Prostate gland (tissue), 2 donors: ENCODE data around the gene LHPP. TPM values are rescaled to one million over a fixed set of nuclear protein-coding genes. Genes with fewer than 3 reads are reported as not detected.

ENCODE experiments used
- DNase-seq: peaks from one replicate; pipeline ENCODE4 v3.0.0-alpha.2; 2019; ENCODE audit warnings: low spot score
- H3K27ac ChIP-seq, 2 donors: fragments of 200-600 bp; sonication (generic); 2 replicates each; pipeline ENCODE4 v1.5.1; 2017 to 2019
- H3K27me3 ChIP-seq: fragments of 200-600 bp; sonication (generic); replicated peaks from 2 replicates; pipeline ENCODE4 v1.5.1; 2019; ENCODE audit not compliant: insufficient read depth
- H3K36me3 ChIP-seq, 2 donors: fragments of 200-600 bp; sonication (generic); 1 replicate in 1 of 2; 2 replicates in 1 of 2; pipeline versions ENCODE4 v1.5.1 to v1.8.1; 2017 to 2019
- H3K4me1 ChIP-seq: fragments of 200-600 bp; sonication (generic); replicated peaks from 2 replicates; pipeline ENCODE4 v1.5.1; 2019
- H3K4me3 ChIP-seq, 2 donors: fragments of 200-600 bp; sonication (generic); 2 replicates each; pipeline ENCODE4 v1.5.1; 2017 to 2019
- H3K9me3 ChIP-seq: fragments of 200-600 bp; sonication (generic); 2 replicates; pipeline ENCODE4 v1.5.1; 2017
- POLR2A ChIP-seq: fragments of 450-650 bp; IDR thresholded peaks from one replicate; pipeline ENCODE4 v1.6.1; 2016; ENCODE audit warnings: antibody characterized with exemption, mild to moderate bottlenecking
- POLR2AphosphoS5 ChIP-seq: sonication (generic); formaldehyde crosslinking; IDR thresholded peaks from one replicate; pipeline ENCODE4 v1.6.1; 2017; ENCODE audit warnings: antibody characterized with exemption
- WGBS: methylation state at CpG from one replicate; pipeline ENCODE4 v1.1.5; 2018; 5-methylcytosine and 5-hydroxymethylcytosine counted together
- intact Hi-C: fragments of 100-400 bp; cut with DNase I; formaldehyde crosslinking; loops from one replicate; pipeline ENCODE4 v1.14.2; 2022
- total RNA-seq, 2 donors: library from RNA; depleted of rRNA; stranded (reverse); fragments of >200 nt; gene quantifications; one replicate each; pipeline ENCODE4 v1.1.0, GENCODE V29; 2016
- TF ChIP-seq, protein P1 (sequence below), 4 experiments: fragments of 200-600 bp in 2 of 4; fragments of 450-650 bp in 2 of 4; sonication (generic) in 2 of 4; IDR thresholded peaks; 1 replicate in 3 of 4; 2 replicates in 1 of 4; pipeline ENCODE4 v1.5.1; 2016 to 2019; ENCODE audit warnings: antibody characterized with exemption in 4 of 4, mild to moderate bottlenecking in 2 of 4, moderate library complexity in 2 of 4

Gene LHPP
- total RNA-seq, 2 donors from 2014 or later: 21.9 to 43.3 TPM

DNA sequence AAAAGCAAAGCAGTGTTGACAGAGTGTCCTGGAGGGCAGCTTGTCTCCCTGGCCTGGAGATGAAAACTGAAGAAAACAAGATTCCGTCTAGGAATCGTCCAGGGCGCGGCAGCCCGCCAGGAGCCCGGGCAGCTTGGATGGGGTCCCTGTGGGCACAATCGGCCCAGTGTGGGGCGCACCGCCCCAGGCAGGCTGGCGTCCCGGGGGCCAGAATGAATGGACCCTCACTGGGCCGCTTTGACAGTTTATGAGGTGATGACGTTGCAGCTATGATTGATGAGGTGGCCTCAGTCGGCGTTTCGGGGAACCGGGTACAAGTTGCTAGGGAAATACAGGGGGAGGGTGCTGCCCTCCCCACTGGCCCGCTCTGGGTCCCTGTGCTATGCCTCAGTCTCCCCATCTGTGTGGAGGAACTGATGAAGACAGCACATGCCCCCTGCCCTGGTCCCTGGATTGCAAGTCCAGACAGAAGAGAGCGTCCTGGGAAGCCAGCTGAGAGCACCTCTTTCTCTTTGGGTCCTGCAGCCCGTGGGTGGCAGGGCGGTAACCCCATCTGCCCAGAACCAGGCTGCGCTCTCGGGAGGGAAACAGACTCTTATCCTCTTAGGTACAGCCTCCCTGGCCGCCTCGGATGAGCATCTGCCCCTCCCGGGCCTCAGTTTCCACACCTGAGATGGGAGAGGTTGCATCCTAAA lies 131.3 kb downstream of the LHPP start:
- Histone ChIP-seq H3K9me3 (no peaks in the 10 kb centered on the region), H3K27ac (no peak overlapping the region), H3K27me3 (no peaks in the 10 kb centered on the region), H3K36me3 (no peaks in the 10 kb centered on the region), H3K4me1 (peaks cover 14% of the 10 kb centered on the region), H3K4me3 (no peak overlapping the region)
- intact Hi-C loops: no loop called here
- DNase-seq: no peak
- WGBS: 90% methylated on average over 26 of the region's 26 CpGs
- TF ChIP-seq, protein P1, sequence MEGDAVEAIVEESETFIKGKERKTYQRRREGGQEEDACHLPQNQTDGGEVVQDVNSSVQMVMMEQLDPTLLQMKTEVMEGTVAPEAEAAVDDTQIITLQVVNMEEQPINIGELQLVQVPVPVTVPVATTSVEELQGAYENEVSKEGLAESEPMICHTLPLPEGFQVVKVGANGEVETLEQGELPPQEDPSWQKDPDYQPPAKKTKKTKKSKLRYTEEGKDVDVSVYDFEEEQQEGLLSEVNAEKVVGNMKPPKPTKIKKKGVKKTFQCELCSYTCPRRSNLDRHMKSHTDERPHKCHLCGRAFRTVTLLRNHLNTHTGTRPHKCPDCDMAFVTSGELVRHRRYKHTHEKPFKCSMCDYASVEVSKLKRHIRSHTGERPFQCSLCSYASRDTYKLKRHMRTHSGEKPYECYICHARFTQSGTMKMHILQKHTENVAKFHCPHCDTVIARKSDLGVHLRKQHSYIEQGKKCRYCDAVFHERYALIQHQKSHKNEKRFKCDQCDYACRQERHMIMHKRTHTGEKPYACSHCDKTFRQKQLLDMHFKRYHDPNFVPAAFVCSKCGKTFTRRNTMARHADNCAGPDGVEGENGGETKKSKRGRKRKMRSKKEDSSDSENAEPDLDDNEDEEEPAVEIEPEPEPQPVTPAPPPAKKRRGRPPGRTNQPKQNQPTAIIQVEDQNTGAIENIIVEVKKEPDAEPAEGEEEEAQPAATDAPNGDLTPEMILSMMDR (IDR thresholded peaks at IDR 0.05): no peak
- TF ChIP-seq POLR2AphosphoS5 (no peak), POLR2A (no peak)

DNA sequence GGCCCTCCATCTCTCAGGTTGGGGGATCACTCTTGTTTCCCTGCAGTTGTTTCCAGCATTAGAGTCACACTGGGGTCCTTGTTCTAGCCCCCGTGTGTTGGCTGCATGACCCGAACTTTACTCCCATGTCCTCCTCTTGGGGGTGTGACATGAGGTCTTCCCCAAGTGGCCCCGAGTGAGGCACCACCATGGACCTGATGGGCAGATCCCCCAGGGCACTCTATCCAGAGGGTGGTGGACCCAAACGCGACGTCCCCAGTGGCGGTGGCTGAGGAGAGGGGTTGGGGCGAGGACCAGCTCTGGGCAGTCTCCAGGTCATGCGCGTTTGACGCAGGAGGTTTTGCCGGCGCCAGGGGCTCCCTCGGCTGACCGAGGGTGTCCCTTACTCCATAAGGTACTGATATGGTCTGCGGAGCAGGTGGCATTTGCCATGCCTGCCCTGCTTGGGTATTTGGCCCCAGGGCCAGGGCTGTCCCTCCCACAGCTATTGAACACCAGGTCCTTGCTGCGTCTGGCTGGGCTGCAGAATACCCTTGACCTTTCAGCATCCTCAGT lies 131.9 kb downstream of the LHPP start:
- H3K9me3 ChIP-seq: no peaks in the 10 kb centered on the region
- 94% methylated on average over 17 of the region's 17 CpGs for WGBS
- no peak for DNase-seq
- no peak overlapping the region for H3K4me3 ChIP-seq
- no peak for TF ChIP-seq POLR2AphosphoS5
- TF ChIP-seq, protein P1 (IDR thresholded peaks at IDR 0.05): no peak
- no peak for TF ChIP-seq POLR2A
- no peaks in the 10 kb centered on the region for H3K36me3 ChIP-seq
- peaks cover 12% of the 10 kb centered on the region for H3K4me1 ChIP-seq
- H3K27ac ChIP-seq: no peak overlapping the region
- intact Hi-C loops: no loop called here
- no peaks in the 10 kb centered on the region for H3K27me3 ChIP-seq

DNA sequence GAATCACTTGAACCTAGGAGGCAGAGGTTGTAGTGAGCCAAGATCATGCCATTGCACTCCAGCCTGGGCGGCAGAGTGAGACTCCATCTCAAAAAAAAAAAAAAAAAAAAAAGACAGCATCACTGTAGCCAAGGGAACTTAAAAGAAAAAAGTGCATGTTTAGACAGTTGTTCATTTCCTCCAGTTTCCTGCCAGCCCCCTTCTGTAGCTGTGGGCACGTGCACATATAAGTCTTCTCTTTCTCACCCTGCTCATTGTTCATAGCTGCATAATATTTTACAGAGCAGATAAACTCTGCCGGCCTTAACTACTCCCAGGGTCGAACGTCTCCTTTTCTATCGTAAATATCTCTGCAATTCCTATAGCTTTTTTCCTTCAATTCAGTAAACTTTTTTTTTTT lies 132.6 kb downstream of the LHPP start:
- H3K9me3 ChIP-seq: no peaks in the 10 kb centered on the region
- no peaks in the 10 kb centered on the region for H3K27me3 ChIP-seq
- TF ChIP-seq, protein P1 (IDR thresholded peaks at IDR 0.05): no peak
- TF ChIP-seq POLR2AphosphoS5 (no peak), POLR2A (no peak)
- intact Hi-C loops: no loop called here
- H3K27ac ChIP-seq: no peak overlapping the region
- 85% methylated on average over 6 of the region's 6 CpGs for WGBS
- H3K4me1 ChIP-seq: peaks cover 6% of the 10 kb centered on the region
- DNase-seq: no peak
- H3K36me3 ChIP-seq: no peaks in the 10 kb centered on the region
- no peak overlapping the region for H3K4me3 ChIP-seq

DNA sequence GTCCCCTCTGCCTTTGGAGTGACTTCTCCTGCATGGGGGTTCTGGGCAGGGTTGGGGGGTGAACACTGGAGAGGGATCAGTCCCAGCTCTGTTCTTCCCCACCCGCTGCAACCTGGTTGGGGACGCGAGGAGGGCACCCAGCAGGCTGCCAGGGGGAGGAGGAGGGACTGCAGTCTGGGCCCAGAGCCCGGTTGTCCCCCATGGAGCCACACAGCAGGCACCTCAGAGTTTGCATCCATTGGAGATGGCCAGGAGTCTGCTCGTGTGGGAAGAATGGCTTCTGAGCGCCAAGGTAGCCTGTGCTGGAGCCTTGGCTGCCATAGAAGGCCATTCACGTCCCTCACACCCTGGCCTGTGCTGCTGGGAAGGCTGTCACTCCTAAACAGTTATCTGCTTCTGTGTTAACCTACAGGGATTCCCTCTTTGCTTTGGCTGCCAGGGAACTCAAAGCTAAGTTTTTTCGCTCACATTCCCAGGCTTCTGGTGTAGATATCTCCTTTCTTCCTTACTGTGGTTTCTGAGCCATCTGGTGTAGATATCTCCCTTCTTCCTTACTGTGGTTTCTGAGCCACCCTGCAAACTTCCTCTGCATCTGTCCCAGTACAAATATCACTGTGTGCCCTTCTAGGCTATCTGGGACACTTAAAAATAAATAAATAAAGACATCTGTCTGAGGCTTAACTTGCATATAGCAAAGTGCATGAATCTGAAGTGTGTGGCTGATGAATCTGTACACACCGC lies 133.7 kb downstream of the LHPP start:
- WGBS: 96% methylated on average over 9 of the region's 9 CpGs
- no peak for DNase-seq
- intact Hi-C loops: no loop called here
- H3K36me3 ChIP-seq: no peaks in the 10 kb centered on the region
- H3K27ac ChIP-seq: no peak overlapping the region
- H3K27me3 ChIP-seq: no peaks in the 10 kb centered on the region
- no peak for TF ChIP-seq POLR2A
- TF ChIP-seq, protein P1 (IDR thresholded peaks at IDR 0.05): no peak
- TF ChIP-seq POLR2AphosphoS5: no peak
- H3K4me1 ChIP-seq: no peaks in the 10 kb centered on the region
- H3K9me3 ChIP-seq: no peaks in the 10 kb centered on the region
- no peak overlapping the region for H3K4me3 ChIP-seq
